Dermis microvascular lymphatic vessel endothelial cell (primary cell): ENCODE data around the gene SMCO2. TPM values are rescaled to one million over a fixed set of nuclear protein-coding genes. Genes with fewer than 3 reads are reported as not detected.
A peak's percentile ranks its signal among the peaks of the same experiment; 100 is the strongest.

ENCODE experiments used
- DNase-seq, 2 donors: peaks; one replicate each; pipeline versions ENCODE4 v3.0.0 to v3.0.0-alpha.2; 2010; ENCODE audit warnings: low read depth in 2 of 2
- total RNA-seq: library from RNA; depleted of rRNA; stranded (reverse); fragments of >200 nt; gene quantifications from 2 replicates; pipeline ENCODE4 v1.2.1, GENCODE V29; 2014

Gene SMCO2
- total RNA-seq, 1 donor from 2014 or later: 0.13 TPM

DNA sequence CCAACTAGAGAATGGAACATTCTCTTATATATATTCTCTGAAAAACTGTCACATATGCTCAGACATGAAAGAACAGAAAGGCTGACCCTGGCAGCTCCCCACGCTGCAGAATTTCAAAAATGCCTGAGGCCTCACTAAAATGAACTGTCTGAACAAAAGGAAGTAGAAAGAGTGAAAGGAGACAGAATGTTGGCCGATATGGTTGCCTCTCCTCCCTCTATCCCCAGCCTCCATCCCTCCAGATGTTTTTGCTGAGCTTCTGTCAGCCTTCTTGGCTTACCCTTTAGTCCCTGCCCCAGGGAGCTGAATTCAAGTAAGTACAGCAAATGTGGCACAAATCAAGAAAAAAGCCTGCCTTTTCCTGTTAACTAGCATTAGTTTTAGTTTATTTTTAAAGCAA is 6.9 kb downstream of the SMCO2 start:
- no peak for DNase-seq

DNA sequence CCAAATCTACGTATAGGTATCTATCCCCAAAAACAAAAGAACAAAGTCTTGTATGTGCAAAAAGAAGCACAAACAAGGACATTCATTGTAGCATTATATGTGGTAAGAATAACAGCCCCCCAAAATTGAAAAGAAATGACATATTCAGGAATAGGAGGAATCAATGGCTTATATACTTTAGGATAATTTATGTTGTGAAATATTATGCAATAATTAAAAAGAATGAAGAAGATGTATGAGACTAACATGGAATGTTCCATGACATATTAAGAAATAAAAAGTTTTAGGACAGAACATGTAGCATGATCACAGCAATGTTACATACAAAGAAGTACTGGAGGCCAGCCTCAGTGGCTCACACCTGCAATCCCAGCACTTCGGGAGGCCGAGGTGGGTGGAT is 9.1 kb downstream of the SMCO2 start:
- no peak for DNase-seq

DNA sequence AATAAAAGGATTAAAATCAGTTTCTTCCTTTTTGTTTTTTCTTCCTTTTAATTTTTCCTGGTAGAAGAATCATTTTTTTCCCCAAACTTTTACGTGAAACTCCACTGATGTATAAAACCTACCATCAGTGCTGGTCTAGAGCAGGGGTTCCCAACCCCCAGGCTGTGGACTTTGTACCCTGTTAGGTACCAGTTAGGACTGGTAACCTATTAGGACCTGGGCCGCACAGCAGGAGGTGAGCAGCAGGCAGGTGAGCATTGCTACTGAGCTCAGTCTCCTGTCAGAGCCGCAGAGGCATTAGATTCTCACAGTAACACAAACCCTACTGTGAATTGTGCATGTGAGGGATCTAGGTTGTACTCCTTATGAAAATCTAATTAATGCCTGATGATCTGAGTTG is 10.1 kb downstream of the SMCO2 start:
- no peak for DNase-seq

DNA sequence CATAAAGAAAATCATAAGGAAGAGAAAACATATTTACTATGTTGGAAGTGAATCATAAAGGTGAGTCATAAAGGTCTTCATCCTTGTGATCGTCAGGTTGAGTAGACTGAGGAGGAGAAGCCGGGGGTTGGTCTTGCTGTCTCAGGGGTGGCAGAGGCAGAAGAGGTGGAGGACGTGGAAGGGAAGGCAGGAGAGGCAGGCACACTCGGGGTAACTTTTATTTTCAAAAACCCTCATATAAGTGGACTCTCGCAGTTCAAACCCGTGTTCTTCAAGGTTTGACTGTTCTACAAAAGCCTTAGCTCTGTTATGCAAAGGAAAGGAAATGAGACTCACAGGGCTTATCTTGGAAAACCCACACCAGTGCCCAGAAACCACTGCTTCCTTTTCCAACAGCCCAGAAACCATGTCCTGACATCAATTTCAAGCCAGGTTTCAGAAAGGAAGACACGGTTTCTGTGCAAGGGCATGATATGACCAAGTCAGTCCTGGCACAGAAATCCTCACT is 14.0 kb downstream of the SMCO2 start:
- peak in 1 of 2 donors; percentile 89 for DNase-seq

DNA sequence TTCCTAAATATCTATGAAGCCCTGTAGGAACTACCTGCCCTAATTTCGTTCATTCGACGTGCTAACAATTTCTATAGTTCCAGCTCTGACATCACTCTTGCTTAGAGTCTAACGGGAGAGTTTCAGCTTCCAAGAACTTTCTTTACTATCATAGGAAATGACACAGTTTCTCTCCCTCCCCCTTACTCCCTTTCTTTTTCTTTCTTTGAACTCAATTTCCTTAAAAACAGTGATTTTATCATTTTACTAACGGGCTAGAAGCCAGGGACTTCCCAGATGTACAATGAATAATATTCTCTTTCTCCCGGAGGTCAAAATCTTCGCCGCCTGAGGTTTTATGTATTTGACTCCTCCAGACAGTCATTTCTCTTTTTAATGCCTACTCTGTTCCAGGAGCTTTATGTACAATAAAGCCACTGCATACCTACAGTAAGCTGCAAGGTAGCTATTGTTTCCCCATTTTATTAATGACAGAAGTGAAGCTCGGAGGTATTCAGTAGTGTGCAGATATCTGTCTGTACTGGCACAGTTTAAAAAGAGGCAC is 15.7 kb downstream of the SMCO2 start:
- DNase-seq: peak; percentile 25 to 91

DNA sequence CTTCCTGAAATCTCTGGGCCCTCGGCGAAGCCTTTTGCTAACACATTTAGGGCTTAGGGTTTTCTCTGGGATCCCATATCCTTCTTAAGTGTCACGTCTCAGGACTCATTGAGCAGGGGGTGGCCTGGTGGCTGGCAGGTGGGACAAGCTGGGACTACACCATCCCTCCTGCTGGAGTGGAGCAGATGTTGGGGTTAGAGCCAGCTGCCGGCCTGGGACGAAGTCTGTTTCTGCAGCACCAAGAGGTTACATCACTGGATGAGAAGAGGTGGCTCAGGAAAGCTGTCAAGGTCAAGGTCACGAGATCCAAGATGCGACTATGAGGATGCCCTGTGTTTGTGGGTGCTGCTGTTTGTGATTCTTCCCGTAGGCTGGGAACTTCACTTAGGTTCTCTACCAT is 16.3 kb downstream of the SMCO2 start:
- peak in 1 of 2 donors; percentile 11 for DNase-seq

DNA sequence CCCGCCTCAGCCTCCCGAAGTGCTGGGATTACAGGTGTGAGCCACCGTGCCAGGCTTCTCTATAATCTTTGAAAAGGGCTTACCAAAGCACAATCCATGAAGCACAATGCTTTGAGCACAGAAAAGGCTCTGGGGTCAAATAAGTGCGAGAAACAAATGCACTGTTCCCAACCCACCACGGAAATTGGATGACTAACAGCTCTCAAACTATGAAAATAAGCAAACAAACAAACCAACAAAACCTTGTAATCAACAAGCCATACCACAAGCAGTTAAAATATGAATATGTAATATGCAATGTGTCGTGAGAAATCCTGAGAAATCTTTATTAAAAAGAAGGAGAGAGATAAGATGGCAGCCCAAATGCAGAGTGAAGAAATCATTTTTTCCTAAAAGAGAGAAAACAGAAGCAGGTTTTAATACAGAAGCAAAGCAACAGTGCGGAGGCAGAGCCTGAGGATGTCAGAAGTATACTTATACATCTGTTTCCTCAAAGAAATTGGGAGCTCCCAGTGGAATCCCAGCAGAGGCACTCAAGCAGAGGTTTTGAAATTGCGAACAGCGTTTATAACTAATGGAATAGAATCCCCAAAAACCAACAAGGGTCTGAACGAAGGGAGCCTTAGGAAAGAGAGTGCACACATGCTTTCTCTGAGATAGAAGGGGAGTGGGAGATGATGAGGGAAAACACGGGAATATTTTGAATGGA is 17.1 kb downstream of the SMCO2 start:
- DNase-seq: no peak

DNA sequence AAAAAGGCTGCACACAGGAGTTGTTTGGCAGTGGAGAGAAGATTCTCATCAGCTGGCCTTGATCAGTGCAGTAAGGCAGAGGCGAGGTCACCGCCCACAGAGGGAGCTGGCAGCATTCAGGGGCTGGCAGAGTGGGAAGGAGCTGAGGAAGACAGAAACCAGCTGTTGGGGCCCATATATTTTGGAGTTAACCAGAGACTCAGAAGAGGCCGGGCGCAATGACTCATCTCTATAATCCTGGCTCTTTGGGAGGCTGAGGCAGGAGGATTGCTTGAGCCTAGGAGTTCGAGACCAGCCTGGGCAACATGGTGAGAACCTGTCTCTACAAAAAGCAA is 17.7 kb downstream of the SMCO2 start:
- no peak for DNase-seq

DNA sequence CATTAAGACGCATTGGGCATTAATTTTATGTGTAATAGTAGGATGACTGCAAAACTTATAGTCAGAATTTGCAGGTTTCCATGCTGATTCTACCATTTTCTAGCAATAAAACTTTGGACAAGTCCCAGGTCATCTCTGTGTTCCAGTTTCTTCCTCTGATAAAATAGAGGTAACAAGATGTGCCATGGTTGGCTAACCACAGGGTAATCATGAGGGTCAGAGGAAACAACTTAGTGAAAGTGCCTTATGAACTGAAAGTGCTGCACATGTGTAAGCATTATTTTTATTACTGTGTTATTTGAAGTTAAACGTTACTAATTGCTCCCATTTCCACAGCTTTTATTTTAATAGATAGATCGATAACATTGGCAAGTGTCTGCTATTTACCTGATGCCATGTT is 21.1 kb downstream of the SMCO2 start:
- no peak for DNase-seq

DNA sequence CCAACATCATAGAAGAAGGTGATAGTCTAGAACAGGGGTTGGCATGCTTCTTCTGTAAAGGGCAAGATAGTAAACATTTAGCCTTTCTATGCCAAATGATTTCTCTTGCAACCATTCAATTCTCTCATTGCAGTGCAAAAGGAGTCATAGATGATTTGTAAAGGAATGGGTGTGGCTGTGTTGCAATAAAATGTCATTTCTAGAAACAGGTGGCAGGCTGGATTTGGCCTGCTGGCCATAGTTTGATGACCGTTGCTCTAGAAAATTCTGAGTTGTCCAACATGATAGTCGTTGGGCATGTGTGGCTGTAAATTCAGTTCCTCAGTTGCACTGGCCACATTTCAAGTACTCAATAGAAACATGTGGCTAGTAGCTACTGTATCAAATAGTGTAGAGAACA is 21.7 kb downstream of the SMCO2 start:
- DNase-seq: no peak

DNA sequence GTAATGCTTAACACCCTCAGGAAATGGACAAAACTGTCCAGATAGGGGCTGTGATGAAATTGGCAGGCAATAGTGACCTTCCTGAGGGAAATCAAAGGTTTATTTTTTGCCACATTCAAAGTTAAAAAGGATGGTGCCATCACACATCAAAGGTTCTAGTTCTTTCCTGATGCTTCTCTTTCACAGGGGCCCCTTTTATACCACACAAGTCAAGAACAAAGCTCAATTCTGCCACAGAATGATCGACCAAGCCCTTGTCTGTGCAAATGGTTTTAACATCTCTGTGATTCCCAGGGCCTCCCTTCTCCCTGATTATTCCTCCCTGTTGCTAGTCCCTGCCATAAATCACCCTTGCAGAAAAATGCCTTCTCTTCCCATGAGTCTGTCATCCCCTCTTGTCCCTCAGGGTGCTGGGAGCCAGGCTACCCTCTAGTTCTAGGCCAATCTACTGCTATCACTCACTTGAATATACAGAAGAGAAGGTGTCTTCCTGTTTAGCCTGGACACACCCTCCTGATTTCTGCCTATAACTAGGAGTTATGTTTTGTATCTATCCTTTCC is 22.7 kb downstream of the SMCO2 start:
- DNase-seq: peak in 1 of 2 donors; percentile 16

DNA sequence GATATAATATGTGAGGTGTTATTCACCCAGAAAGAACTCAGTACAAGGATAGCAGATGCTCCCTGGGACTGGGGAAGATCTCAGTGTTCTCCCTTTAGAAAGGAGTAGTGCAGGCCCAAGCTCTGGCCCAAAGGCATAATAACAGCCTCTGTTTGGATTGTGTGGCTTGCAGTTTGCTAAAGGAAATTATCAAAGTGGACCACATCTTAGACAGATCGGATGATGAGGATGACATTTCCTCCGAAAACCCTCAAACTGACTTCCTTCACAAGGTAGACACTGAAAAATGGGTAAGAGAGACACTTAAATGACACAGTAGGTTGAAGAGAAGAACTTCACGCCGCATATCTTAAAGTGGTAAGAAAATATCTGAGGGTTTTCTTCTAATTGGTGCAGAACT is 26.1 kb downstream of the SMCO2 start:
- no peak for DNase-seq

DNA sequence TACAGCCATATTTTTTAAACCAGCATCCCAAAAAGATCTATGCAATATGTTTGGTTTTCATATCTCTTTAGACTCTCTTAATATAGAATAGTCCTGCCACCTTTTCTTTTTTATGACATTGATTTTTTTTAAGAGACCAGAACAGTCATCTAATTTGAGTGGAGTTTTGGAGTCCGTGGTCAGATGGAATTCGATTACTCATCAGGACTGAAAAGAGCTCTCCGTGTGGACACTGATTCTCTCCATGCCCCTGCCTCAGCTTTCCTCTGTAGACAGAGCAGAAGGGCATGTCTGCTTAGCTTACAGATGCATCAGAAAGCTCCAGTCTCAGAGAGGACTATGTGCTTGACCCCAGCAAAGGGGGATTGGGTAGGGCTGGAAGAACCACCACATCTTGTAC is 27.8 kb downstream of the SMCO2 start:
- DNase-seq: no peak

DNA sequence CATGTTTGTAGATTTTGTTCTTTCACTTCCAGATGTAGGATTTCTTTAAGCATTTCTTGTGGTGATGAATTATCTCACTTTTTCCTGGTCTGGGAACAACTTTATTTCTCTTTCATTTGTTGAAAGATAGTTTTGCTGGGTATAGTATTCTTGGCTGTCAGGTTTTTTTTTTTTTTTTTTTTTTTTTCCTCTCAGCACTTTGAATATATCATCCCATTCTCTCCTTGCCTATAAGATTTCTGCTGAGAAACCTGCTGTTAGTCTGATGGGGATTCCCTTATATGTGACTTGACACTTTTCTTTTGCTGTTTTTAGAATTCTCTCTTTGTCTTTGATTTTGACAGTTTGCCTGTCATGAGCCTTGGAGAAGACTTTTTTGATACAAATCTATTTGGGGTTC is 30.5 kb downstream of the SMCO2 start:
- no peak for DNase-seq

DNA sequence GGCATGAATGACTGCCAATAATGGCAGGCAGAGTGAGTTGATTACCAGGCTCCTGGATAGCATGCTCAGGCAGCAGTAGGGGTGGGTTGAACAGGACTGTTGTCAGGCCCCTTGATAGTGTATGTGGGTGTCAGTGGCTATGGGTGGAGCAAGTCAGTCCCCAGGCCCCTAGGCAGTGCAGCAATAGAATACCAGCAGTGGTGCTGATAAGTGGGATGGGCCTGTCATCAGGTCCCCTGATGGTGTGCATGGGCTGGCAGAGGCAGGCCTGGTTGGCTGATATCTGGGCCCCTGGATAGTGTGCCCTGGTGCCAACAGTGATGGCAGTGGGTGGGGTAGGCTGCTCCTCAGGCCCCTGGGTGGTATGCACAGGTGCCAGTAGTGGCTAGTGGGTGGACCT is 32.4 kb downstream of the SMCO2 start:
- DNase-seq: no peak

DNA sequence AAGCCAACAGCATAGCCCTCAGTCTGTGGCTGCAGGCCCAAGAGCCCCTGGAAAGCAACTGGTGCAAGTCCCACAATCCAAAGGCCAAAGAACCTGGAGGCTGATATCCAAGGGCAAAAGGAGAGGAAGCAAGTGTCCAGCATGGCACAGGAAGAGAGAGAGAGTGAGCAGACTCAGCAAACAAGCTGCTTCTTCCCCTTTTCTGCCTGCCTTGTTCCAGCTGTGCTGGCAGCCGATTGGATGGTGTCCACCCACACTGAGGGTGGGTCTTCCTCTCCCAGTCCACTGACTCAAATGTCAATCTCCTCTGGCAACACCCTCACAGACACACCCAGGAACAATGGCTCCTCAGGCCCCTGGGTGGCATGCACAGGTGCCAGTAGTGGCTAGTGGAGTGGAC is 33.5 kb downstream of the SMCO2 start:
- no peak for DNase-seq

DNA sequence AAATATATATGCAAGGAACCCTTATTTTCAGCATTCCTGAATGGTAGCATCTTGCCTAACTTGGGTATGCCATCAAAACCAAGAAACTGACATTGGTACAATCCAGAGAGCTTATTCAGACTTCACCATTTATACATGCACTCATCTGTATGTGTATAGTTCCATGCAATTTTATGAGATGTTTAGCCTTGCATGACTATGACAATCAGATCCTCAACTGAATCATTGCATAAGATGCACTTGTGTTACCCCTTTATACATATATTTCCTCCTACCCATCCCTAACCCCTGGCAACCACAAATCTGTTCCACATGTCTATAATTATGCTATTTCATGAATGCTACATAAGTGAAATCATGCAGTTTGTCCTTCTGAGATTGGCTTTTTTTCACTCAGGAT is 40.4 kb downstream of the SMCO2 start:
- no peak for DNase-seq

DNA sequence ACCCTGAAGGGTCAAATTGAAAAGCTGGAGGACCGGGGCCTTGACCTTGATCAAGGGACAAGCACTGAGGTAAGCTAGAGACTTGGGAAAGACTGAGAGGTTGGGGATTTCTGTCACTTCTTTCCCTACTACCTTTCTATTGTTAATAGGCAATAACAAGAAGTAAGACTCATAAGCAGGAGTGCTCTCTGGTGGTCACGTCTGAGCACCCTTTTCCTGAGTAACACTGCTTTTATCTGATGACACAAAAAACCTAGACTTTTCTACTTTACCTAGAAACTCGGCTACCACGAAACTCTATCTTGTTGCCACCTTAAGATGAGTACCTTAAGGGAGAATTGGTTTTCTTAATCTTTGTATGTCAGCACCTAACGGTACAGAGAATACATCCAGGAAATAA is 41.9 kb downstream of the SMCO2 start:
- DNase-seq: peak in 1 of 2 donors; percentile 41

DNA sequence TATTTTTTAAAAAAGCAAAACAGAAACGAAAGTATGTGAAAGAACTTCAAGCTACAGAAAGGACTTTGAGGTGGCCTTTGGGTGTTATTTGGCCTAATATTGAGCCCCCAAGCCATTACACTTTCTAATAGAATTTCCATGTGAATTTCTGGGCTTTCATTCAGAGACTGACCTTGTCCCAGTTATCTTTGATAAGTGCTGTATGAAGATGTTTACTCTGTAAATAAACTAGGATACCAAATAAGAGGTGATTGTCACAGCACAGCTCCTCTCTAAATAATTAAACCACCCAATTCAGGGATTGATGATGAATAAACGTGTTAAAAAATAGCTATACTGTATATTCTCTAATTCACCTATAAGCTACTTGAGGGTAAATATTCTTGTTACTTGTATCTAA is 44.7 kb downstream of the SMCO2 start:
- DNase-seq: no peak

DNA sequence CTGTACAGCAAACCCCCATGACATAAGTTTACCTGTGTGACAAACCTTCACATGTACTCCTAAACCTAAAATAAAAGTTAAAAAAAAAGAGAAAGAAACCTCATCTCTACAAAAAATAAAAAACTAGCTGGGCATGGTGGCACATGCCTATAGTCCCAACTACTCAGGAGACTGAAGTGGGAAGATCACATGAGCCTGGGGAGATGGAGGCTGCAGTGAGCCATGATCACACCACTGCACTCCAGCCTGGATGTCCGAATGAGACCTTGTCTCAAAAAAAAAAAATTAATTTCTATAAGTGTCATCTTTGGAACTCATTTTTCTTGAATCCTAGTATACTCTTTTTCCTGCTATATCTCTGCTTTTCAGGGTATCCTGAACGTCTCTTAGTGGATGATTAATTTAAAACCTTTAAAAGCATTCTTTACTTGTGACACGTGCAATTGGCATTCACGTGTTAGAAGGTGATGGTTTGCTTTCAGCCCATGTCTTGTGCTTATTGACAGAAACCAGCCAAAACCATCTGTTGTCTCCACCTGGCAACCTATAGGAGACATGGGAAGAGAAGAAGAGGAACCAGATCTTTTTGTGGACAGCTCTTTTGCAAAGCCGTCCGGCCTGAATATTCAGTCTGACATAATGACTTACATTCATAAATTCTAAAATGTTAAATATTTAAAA is 46.9 kb downstream of the SMCO2 start:
- no peak for DNase-seq

DNA sequence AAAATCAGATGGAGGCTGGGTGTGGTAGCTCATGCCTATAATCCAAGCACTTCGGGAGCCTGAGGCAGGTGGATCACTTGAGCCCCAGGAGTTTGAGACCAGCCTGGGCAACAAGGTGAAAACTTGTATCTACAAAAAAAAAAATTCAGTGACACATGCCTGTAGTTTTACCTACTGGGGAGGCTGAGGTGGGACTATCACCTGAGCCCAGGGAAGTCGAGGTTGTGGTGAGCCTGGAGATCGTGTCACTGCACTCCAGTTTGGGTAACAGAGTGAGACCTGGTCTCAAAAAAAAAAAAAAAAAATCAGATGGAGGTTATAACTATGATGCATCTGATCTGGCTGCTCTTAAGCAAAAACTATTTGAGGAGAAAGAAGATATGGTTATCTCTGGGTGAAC is 50.9 kb downstream of the SMCO2 start:
- DNase-seq: no peak

DNA sequence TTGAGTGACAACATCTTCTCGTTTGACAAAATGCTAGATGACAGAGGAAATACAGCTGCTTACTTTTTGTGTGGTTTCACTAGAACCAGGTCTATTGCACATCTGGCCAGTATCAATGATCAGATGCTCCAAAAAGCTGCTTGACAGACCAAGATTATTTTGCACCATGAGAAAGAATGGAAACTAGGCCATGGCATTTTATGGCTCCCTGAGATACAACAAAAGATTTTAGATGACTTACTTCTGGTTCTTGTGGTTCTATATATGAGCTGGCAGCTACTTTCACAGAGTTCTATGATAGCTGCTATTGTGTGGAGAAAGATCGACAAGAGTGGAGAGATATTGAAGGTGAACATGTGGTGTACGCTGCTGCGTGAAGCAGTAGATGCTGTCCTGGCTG is 51.6 kb downstream of the SMCO2 start:
- no peak for DNase-seq

DNA sequence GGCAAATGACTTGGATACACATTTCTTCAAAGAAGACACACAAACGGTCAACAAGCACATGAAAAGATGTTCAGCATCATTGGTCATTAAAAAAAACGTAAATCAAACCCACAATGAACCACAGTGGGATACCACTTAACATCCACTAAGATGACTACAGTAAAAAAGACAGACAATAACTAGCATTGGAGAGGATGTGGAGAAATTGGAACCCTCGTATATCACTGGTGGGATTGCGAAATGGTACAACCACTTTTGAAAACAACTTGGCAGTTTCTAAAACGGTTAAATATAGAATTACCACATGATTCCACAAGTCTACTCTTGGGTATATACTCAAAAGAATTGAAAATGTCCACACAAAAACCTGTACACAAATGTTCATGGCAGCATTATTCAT is 52.2 kb downstream of the SMCO2 start:
- no peak for DNase-seq
